ENCODE data around the gene COL8A1. TPM values are rescaled to one million over a fixed set of nuclear protein-coding genes. Genes with fewer than 3 reads are reported as not detected.

COL8A1 gene
- total RNA-seq, 2 experiments from 2014 or later, result 0.07 TPM; not detected in 1

DNA sequence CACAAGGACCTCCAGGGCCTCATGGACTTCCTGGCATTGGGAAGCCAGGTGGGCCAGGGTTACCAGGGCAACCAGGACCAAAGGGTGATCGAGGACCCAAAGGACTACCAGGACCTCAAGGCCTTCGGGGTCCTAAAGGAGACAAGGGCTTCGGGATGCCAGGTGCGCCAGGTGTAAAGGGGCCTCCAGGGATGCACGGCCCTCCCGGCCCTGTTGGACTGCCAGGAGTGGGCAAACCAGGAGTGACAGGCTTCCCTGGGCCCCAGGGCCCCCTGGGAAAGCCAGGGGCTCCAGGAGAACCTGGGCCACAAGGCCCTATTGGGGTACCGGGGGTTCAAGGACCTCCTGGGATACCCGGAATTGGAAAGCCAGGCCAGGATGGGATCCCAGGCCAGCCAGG, 156.1 kb downstream of the COL8A1 start:
- CTCF ChIA-PET, result no interaction called here
- peaks cover 7% of the 10 kb centered on the region for H3K27me3 Mint-ChIP-seq
- DNase-seq, result no peak
- no peaks in the 10 kb centered on the region for H3K9me3 Mint-ChIP-seq
- H3K4me1 Mint-ChIP-seq, result no peaks in the 10 kb centered on the region
- H3K36me3 Mint-ChIP-seq (ENCODE audit: low read depth), result no peaks in the 10 kb centered on the region
- POLR2A ChIA-PET, result no interaction called here
- no peak overlapping the region for H3K27ac Mint-ChIP-seq
- H3K4me3 Mint-ChIP-seq, result no peak overlapping the region

DNA sequence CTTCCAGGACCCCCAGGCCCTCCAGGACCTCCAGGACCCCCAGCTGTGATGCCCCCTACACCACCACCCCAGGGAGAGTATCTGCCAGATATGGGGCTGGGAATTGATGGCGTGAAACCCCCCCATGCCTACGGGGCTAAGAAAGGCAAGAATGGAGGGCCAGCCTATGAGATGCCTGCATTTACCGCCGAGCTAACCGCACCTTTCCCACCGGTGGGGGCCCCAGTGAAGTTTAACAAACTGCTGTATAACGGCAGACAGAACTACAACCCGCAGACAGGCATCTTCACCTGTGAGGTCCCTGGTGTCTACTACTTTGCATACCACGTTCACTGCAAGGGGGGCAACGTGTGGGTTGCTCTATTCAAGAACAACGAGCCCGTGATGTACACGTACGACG, 157.2 kb downstream of the COL8A1 start:
- Mint-ChIP-seq H3K27me3 (peaks cover 5% of the 10 kb centered on the region), H3K9me3 (no peaks in the 10 kb centered on the region), H3K36me3 (ENCODE audit: low read depth) (no peaks in the 10 kb centered on the region), H3K4me1 (no peaks in the 10 kb centered on the region), H3K4me3 (no peak overlapping the region), H3K27ac (no peak overlapping the region)
- ChIA-PET CTCF (no interaction called here), POLR2A (no interaction called here)
- DNase-seq, result no peak

DNA sequence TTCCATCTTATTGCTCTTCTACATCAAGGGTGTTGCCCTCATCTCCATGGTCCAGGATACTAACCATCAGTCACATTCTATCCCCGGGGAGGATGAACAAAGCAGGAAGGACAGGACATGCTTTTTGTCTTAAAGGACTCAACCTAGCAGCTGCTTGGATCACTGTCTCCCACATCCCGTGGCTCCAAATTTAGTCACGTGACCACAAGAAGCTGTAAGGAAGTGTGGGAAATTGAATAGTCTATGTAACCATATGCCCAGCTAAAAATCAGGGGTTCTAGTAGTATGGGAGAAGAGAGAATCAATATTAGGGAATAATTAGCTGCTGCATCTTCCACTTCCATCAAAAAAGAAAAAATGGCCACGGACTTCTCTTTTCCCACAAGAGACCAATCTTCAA, 161.0 kb downstream of the COL8A1 start:
- DNase-seq, result no peak
- Mint-ChIP-seq H3K27me3 (no peaks in the 10 kb centered on the region), H3K9me3 (peaks cover 3% of the 10 kb centered on the region), H3K36me3 (ENCODE audit: low read depth) (no peaks in the 10 kb centered on the region), H3K4me3 (no peak overlapping the region), H3K27ac (no peak overlapping the region), H3K4me1 (no peaks in the 10 kb centered on the region)
- ChIA-PET CTCF (no interaction called here), POLR2A (no interaction called here)

DNA sequence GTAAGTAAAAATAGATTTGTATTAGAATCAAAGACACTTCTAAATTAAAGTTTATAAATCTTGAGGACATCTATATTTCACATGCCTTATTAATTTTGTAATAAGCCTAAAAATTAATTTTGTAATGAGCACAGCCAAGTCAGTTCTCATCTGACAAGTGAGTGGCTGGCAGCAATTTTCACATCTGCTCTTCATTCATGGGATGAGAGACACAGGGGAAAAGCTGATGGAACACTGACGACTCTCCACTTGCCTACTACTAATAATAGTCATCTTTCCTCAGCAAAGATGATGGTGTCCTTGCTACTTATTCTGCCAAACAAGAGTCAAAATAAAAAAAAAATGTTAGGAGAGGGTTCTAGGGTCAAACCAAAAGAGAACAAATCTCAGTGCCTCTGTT, 164.9 kb downstream of the COL8A1 start:
- CTCF ChIA-PET, result no interaction called here
- POLR2A ChIA-PET, result no interaction called here
- no peak for DNase-seq
- H3K36me3 Mint-ChIP-seq (ENCODE audit: low read depth), result no peaks in the 10 kb centered on the region
- peaks cover 10% of the 10 kb centered on the region for H3K9me3 Mint-ChIP-seq
- H3K4me3 Mint-ChIP-seq, result no peak overlapping the region
- no peaks in the 10 kb centered on the region for H3K27me3 Mint-ChIP-seq
- H3K27ac Mint-ChIP-seq, result no peak overlapping the region
- H3K4me1 Mint-ChIP-seq, result no peaks in the 10 kb centered on the region

DNA sequence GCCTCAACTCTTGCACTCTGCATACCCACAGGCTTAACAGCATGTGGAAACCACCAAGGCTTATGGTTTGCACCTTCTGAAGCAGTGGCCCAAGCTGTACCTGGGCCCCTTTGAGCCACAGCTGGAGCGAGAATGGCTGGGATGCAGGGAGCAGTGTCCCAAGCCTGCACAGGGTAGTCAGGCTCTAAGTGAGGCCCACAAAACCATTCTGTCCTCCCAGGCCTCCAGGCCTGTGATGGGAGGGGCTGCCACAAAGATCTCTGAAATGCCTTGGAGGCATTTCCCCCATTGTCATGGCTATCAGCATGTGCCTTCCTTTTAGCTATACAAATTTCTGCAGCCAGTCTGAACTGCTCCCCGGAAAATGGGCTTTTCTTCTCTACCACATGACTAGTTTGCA, 166.8 kb downstream of the COL8A1 start:
- peaks cover 10% of the 10 kb centered on the region for H3K9me3 Mint-ChIP-seq
- ChIA-PET CTCF (no interaction called here), POLR2A (no interaction called here)
- H3K27me3 Mint-ChIP-seq, result no peaks in the 10 kb centered on the region
- H3K27ac Mint-ChIP-seq, result no peak overlapping the region
- DNase-seq, result no peak
- no peaks in the 10 kb centered on the region for H3K36me3 Mint-ChIP-seq (ENCODE audit: low read depth)
- no peaks in the 10 kb centered on the region for H3K4me1 Mint-ChIP-seq
- H3K4me3 Mint-ChIP-seq, result no peak overlapping the region

DNA sequence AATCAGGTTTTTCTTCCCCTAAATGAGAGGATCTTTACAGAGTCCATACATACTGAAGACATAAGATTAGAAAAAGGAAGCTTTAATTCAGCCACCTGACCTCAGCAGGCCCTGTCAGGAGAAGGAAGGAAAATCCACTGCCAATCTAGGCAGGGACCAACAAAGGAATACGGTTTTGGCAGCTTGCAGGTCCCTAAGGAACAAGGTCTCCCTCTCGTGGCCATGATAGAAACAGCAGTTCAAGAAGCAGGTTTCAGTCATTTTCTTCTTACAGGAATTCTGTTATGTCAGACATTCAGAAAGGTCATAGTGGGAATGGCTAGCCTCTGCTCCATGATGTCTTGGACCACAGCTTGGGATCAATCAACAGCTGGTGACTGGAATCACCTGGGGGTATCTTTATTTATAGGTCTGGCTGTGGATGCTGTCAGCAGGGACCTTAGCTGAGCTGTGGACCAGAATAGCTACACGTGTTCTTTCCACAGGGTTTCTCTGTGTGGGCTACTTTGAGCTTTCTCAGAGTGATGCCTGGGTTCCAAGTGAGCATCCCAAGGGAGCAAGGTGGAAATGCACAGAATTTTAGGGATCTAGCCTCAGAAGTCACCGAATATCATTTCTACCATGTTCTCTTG, 169.9 kb downstream of the COL8A1 start:
- CTCF ChIA-PET, result interaction anchor here (0.6 to 2.0 kb wide), 4 partner anchors 8 to 1013 kb away, joined by 3 to 9 read pairs (median 3); partner anchors contain the start of gene CMSS1
- Mint-ChIP-seq H3K4me3 (no peak overlapping the region), H3K27me3 (peaks cover 2% of the 10 kb centered on the region), H3K4me1 (no peaks in the 10 kb centered on the region), H3K36me3 (ENCODE audit: low read depth) (no peaks in the 10 kb centered on the region), H3K27ac (no peak overlapping the region), H3K9me3 (peaks cover 10% of the 10 kb centered on the region)
- peak; percentile 56 for DNase-seq
- POLR2A ChIA-PET, result no interaction called here

DNA sequence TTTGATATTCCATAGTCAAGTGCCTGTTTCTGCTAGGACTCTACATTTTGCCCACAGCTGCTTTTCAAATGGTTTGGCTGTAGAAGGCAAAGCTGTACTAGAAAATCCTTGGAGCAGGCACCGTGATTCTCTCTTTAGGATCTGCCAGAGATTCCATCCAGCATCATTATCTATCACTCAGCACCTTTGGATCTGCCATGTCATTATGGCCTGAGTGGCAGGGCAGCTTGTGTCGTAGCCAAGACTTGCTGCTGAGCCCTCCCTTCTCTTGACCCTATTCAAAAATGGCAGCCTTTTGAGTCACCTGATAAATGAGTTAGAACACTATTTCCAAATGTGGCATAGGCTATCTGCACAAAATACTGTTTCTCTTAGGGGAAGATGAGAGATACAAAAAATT, 171.2 kb downstream of the COL8A1 start:
- Mint-ChIP-seq H3K9me3 (peaks cover 6% of the 10 kb centered on the region), H3K4me3 (no peak overlapping the region), H3K36me3 (ENCODE audit: low read depth) (no peaks in the 10 kb centered on the region), H3K27ac (no peak overlapping the region), H3K4me1 (no peaks in the 10 kb centered on the region), H3K27me3 (peaks cover 2% of the 10 kb centered on the region)
- POLR2A ChIA-PET, result no interaction called here
- DNase-seq, result no peak
- CTCF ChIA-PET, result interaction anchor here (2.0 kb wide), 1 partner anchor 13 kb away, joined by 9 read pairs; no protein-coding TSS in a partner anchor

DNA sequence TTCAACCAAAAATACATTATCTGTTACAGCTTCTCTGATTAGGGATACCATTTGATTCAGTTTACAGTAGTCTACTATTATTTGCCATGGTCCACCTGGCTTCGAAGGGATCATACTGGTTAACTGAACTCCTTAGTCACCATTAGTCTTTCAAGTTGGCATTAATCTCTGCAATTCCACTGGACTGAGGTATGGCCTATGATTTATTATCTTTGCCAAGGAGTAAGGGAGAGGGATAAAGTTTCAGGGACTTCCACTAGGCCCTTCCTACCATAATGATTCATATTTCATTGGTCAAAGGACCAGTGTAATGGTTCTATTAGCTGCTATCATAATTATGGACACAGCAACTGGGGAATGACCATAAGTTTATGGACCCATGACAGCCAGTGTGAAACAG, 172.0 kb downstream of the COL8A1 start:
- CTCF ChIA-PET, result no interaction called here
- no peaks in the 10 kb centered on the region for H3K36me3 Mint-ChIP-seq (ENCODE audit: low read depth)
- DNase-seq, result no peak
- no peak overlapping the region for H3K4me3 Mint-ChIP-seq
- no peak overlapping the region for H3K27ac Mint-ChIP-seq
- POLR2A ChIA-PET, result no interaction called here
- H3K9me3 Mint-ChIP-seq, result peaks cover 5% of the 10 kb centered on the region
- H3K4me1 Mint-ChIP-seq, result no peaks in the 10 kb centered on the region
- H3K27me3 Mint-ChIP-seq, result peaks cover 2% of the 10 kb centered on the region

DNA sequence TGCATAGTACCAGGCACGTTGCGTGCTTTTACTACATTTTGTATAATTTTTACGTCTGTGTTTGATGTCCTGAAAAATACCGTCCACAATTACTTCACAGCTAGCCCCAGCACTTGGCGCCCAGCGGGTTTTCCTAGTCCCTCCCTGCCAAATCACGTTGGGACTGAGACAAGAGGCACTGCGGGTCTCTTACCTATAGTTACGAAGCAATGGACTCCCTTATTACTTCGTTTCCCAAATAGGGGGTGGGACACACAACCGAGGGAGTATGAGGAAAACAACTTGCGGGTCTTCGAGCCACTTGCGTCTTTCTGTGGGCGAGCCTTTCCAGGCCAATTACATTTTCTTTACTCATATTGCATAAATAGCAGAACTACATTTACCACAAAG, 178.6 kb downstream of the COL8A1 start:
- peak overlapping the region; percentile 84 for H3K4me3 Mint-ChIP-seq
- peak; percentile 7 for DNase-seq
- POLR2A ChIA-PET, result no interaction called here
- CTCF ChIA-PET, result interaction anchor here (0.9 to 1.5 kb wide), 5 partner anchors 9 to 584 kb away, joined by 3 to 6 read pairs (median 4); partner anchors contain the start of genes LNP1, TBC1D23 and TOMM70
- H3K27me3 Mint-ChIP-seq, result no peaks in the 10 kb centered on the region
- peak overlapping the region; percentile 96 for H3K27ac Mint-ChIP-seq
- H3K9me3 Mint-ChIP-seq, result no peaks in the 10 kb centered on the region
- peaks cover 4% of the 10 kb centered on the region for H3K36me3 Mint-ChIP-seq (ENCODE audit: low read depth)
- H3K4me1 Mint-ChIP-seq, result peaks cover 34% of the 10 kb centered on the region

DNA sequence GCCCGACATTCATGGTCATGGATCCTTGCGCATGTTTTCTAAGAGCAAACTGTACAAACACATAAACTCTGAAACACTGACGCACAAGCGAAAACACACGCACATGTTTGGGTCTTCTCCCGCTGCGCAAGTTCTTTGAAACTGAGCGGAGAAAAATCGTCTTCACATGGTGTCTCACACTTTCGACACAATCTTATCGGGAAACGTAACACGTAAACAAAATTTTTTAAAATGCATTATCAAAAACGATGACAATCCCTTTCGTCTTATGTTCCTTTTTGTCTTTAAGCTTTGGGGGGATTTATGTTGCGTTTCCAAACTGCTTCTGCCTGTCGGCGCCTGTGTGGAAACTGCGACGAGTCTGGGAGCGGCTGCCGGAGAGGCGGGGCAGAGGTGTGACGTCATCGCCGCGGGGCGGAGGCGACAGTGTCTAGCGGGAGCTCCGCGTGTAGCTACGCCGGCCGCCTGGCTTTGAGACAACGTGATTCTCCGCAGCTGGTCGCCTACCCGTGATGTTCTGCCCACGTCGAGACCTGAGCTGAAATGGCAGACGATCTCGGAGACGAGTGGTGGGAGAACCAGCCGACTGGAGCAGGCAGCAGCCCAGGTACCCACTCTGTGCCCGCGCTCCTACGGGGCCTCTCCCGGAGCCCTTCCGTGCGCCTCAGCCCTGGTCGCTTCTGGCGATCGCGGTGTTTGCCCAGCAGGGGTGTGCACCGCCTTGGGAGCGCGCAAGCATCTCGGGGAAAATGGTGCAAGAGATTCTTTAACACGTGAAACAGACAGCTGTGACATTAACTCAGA, 179.2 kb downstream of the COL8A1 start, which contains the start of gene CMSS1:
Gene CMSS1, plus strand, starts transcription at position 426 of the 804 bp plus-strand sequence.
- CTCF ChIA-PET, result interaction anchor here (0.6 to 1.5 kb wide), 10 partner anchors 10 to 882 kb away, joined by 3 to 6 read pairs (median 3); partner anchors contain the start of genes LNP1, TBC1D23 and TOMM70
- Mint-ChIP-seq H3K36me3 (ENCODE audit: low read depth) (peaks cover 4% of the 10 kb centered on the region), H3K4me3 (peak within 1 kb of the TSS; percentile 84), H3K27ac (peak within 1 kb of the TSS; percentile 96), H3K27me3 (no peaks in the 10 kb centered on the region), H3K4me1 (peaks cover 34% of the 10 kb centered on the region), H3K9me3 (no peaks in the 10 kb centered on the region)
- DNase-seq, result peak; percentile 94
- POLR2A ChIA-PET, result no interaction called here

DNA sequence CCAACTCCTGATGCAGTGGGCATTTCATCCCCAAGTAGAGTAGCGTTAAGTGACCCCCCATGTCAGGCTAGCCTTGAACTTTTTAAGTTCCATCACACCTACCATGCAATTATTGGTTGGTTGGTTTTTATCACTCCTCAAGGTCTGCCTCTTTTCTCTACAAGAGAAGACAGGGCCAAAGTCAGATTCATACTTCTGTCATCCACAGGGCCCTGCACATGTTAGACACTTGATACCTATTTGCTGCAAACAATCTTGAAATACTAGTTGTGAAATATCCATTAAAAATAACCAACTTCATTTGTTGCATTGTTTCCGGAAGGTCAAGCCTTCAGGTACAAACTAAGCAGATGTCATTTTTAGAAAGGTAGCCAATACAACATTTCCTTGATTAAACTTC, 180.4 kb downstream of the COL8A1 start:
- no peaks in the 10 kb centered on the region for H3K27me3 Mint-ChIP-seq
- DNase-seq, result no peak
- H3K4me3 Mint-ChIP-seq, result peak overlapping the region; percentile 84
- peaks cover 4% of the 10 kb centered on the region for H3K36me3 Mint-ChIP-seq (ENCODE audit: low read depth)
- ChIA-PET CTCF (interaction anchor here (0.9 to 1.5 kb wide), 4 partner anchors 11 to 43 kb away, joined by 3 read pairs; no protein-coding TSS in a partner anchor), POLR2A (no interaction called here)
- peaks cover 38% of the 10 kb centered on the region for H3K4me1 Mint-ChIP-seq
- no peaks in the 10 kb centered on the region for H3K9me3 Mint-ChIP-seq
- peak overlapping the region; percentile 96 for H3K27ac Mint-ChIP-seq

DNA sequence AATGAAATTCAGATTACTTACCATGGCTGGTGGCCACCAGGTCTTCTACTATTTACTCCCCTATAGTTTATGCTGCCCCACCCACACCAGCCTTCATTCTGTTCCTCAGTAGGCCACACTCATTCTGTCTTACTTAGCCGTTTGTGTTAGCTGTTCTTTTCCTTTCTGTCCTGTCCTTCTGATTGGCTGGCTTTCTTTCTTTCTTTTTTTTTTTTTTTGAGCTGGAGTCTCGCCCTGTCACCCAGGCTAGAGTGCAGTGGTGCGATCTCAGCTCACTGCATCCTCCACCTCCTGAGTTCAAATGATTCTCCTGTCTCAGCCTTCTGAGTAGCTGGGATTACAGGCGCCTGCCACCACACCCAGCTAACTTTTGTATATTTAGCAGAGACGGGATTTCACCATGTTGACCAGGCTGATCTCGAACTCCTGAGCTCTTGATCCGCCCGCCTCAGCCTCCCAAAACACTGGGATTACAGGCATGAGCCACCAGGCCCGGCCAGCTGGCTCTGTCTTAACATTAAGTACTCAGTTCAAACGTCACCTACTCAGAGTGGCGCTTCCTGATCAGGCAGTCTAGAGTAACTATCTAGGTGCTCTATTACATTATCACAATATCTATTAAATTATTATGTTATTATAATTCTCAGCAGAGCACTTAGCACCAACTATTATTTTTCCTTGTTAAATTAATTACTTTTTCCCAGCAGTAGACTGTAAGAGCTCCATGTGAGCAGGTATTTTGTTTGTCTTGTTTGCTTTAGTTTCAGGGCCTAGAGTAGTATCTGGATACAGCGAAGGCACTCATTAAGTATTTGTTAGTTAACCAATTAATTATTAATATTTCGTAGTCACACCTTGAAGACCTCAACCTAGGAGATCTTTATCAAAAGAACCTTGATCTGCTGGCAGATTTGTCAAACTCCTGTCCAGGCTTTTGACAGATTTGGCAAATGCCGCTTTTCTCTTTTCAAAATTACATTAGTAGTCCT, 185.6 kb downstream of the COL8A1 start:
- Mint-ChIP-seq H3K9me3 (no peaks in the 10 kb centered on the region), H3K27ac (peak overlapping the region; percentile 48), H3K36me3 (ENCODE audit: low read depth) (peaks cover 4% of the 10 kb centered on the region), H3K4me3 (no peak overlapping the region), H3K27me3 (no peaks in the 10 kb centered on the region), H3K4me1 (peaks cover 23% of the 10 kb centered on the region)
- DNase-seq, result no peak
- POLR2A ChIA-PET, result no interaction called here
- CTCF ChIA-PET, result interaction anchor here (0.6 to 3.4 kb wide), 5 partner anchors 8 to 245 kb away, joined by 3 to 9 read pairs (median 4); no protein-coding TSS in a partner anchor
